IPS-18c (cell line): ENCODE data around the gene CLDN3.
"Not testable (repeated sequence)": the region's sequence is repeated elsewhere in the genome, so short reads cannot be mapped to it uniquely, and the experiment has no call there.

Source experiments
- H3K4me3 ChIP-seq: 2 replicates; pipeline ENCODE4 v1.7.0; 2013; ENCODE audit warnings: low read depth, mild to moderate bottlenecking, low read length, moderate library complexity; ENCODE audit not compliant: insufficient read depth
- H3K9me3 ChIP-seq: one replicate; pipeline ENCODE4 v1.6.1; 2013; ENCODE audit warnings: mild to moderate bottlenecking, low read length, moderate library complexity; ENCODE audit not compliant: control insufficient read depth, insufficient read depth

CLDN3 gene

GRCh38 chr7:73770002-73770859, at the start of gene CLDN3:
Gene CLDN3 (minus strand): TSS chr7:73770270. CDS start chr7:73770049, 221 bp downstream.
- H3K4me3 ChIP-seq, result peak within 1 kb of the TSS; percentile 76
- H3K9me3 ChIP-seq, result no peaks in the 10 kb centered on the region

GRCh38 chr7:73817121-73817520, 47.1 kb upstream of the CLDN3 start:
- H3K4me3 ChIP-seq, result no peak overlapping the region
- H3K9me3 ChIP-seq, result peaks cover 2% of the 10 kb centered on the region

GRCh38 chr7:73815436-73815835, 45.4 kb upstream of the CLDN3 start:
- no peak overlapping the region for H3K4me3 ChIP-seq
- no peaks in the 10 kb centered on the region for H3K9me3 ChIP-seq

- no peaks in the 10 kb centered on the region for H3K9me3 ChIP-seq
These were observed 42.9 kb upstream of the CLDN3 start for GRCh38 chr7:73812996-73813395.

GRCh38 chr7:73811760-73812168, 41.7 kb upstream of the CLDN3 start:
- H3K9me3 ChIP-seq, result no peaks in the 10 kb centered on the region
- H3K4me3 ChIP-seq, result no peak overlapping the region

More at GRCh38 chr7:73812996-73813395, 42.9 kb upstream of the CLDN3 start:
- no peak overlapping the region for H3K4me3 ChIP-seq

- Histone ChIP-seq H3K4me3 (no peak overlapping the region), H3K9me3 (no peaks in the 10 kb centered on the region)
These were observed 40.9 kb upstream of the CLDN3 start for GRCh38 chr7:73810998-73811360.

GRCh38 chr7:73809467-73809951, 39.4 kb upstream of the CLDN3 start:
- no peak overlapping the region for H3K4me3 ChIP-seq
- no peaks in the 10 kb centered on the region for H3K9me3 ChIP-seq

GRCh38 chr7:73802459-73802858, 32.4 kb upstream of the CLDN3 start:
- Histone ChIP-seq H3K4me3 (no peak overlapping the region), H3K9me3 (no peaks in the 10 kb centered on the region)

- Histone ChIP-seq H3K4me3 (no peak overlapping the region), H3K9me3 (no peaks in the 10 kb centered on the region)
These were observed 31.5 kb upstream of the CLDN3 start for GRCh38 chr7:73801577-73801976.

- no peaks in the 10 kb centered on the region for H3K9me3 ChIP-seq
- no peak overlapping the region for H3K4me3 ChIP-seq
These were observed 29.4 kb upstream of the CLDN3 start for GRCh38 chr7:73799282-73800141.

- H3K4me3 ChIP-seq, H3K9me3 ChIP-seq: not testable (repeated sequence)
These were observed 27.1 kb upstream of the CLDN3 start for GRCh38 chr7:73797176-73797575.

- H3K4me3 ChIP-seq, H3K9me3 ChIP-seq: not testable (repeated sequence)
These were observed 26.6 kb upstream of the CLDN3 start for GRCh38 chr7:73796656-73797055.

GRCh38 chr7:73795188-73795587, 25.1 kb upstream of the CLDN3 start:
- not testable (repeated sequence) for H3K4me3 ChIP-seq, H3K9me3 ChIP-seq

- not testable (repeated sequence) for H3K9me3 ChIP-seq, H3K4me3 ChIP-seq
These were observed 21.2 kb upstream of the CLDN3 start for GRCh38 chr7:73791170-73791690.

- no peaks in the 10 kb centered on the region for H3K9me3 ChIP-seq
- no peak overlapping the region for H3K4me3 ChIP-seq
These were observed 19.0 kb upstream of the CLDN3 start for GRCh38 chr7:73789051-73789450.

- not testable (repeated sequence) for H3K4me3 ChIP-seq, H3K9me3 ChIP-seq
These were observed 17.6 kb upstream of the CLDN3 start for GRCh38 chr7:73787786-73788048.

- Histone ChIP-seq H3K4me3 (no peak overlapping the region), H3K9me3 (no peaks in the 10 kb centered on the region)
These were observed 16.5 kb upstream of the CLDN3 start for GRCh38 chr7:73786588-73786987.

- no peaks in the 10 kb centered on the region for H3K9me3 ChIP-seq
- no peak overlapping the region for H3K4me3 ChIP-seq
These were observed 9.4 kb upstream of the CLDN3 start for GRCh38 chr7:73779517-73779916.
